ENCODE measurements around the gene CDH23. TPM values are rescaled to one million over a fixed set of nuclear protein-coding genes. Genes with fewer than 3 reads are reported as not detected.

Gene CDH23
- total and polyA plus RNA-seq, 7 donors = 1.00 to 3.8 (median 1.9) TPM

GRCh38 chr10:71816421-71816851 is 419.7 kb downstream of the CDH23 start:
- Histone ChIP-seq H3K27ac (peak overlapping the region; percentile 2), H3K4me1 (peaks cover 31% of the 10 kb centered on the region)
- intact Hi-C loops (cut with DNase I) = no loop called here

GRCh38 chr10:71816936-71817618 is 420.4 kb downstream of the CDH23 start:
- Histone ChIP-seq H3K4me3 (no peak overlapping the region), H3K4me1 (peaks cover 31% of the 10 kb centered on the region), H3K36me3 (ENCODE audit: insufficient read depth in 1 of 2, low read depth in 1 of 2) (peaks cover 14 to 75% of the 10 kb centered on the region in 2 donors), H3K9me3 (no peaks in the 10 kb centered on the region), H3K27me3 (ENCODE audit: insufficient read depth in 3 of 3, low read length in 2 of 3) (no peaks in the 10 kb centered on the region), H3K27ac (peak overlapping the region; percentile 58)
- DNase-seq (no peak), ATAC-seq (no peak)
- intact Hi-C loops (cut with DNase I) = no loop called here
- 50 to 73% (median 52%) methylated on average over 8 of the region's 8 CpGs for whole genome bisulfite sequencing, 3 donors
- no peak for TF ChIP-seq CTCF (IDR thresholded peaks at IDR 0.05)

More at GRCh38 chr10:71816421-71816851, 419.7 kb downstream of the CDH23 start:
- H3K36me3 ChIP-seq (ENCODE audit: insufficient read depth in 1 of 2, low read depth in 1 of 2) = peaks cover 8 to 69% of the 10 kb centered on the region in 2 donors
- H3K4me3 ChIP-seq = no peak overlapping the region
- WGBS, 3 donors = 64 to 65% (median 64%) methylated on average over 12 of the region's 12 CpGs
- no peaks in the 10 kb centered on the region for H3K9me3 ChIP-seq
- no peak for DNase-seq
- ATAC-seq = no peak
- no peak for TF ChIP-seq CTCF (IDR thresholded peaks at IDR 0.05)
- no peaks in the 10 kb centered on the region for H3K27me3 ChIP-seq (ENCODE audit: insufficient read depth in 3 of 3, low read length in 2 of 3)

- peaks cover 15 to 85% of the 10 kb centered on the region in 2 donors for H3K36me3 ChIP-seq (ENCODE audit: insufficient read depth in 1 of 2, low read depth in 1 of 2)
- H3K4me3 ChIP-seq = no peak overlapping the region
- TF ChIP-seq CTCF (IDR thresholded peaks at IDR 0.05) = no peak
- WGBS, 3 donors = 15 to 35% (median 19%) methylated on average over 9 of the region's 9 CpGs
- DNase-seq = peak; percentile 71 to 85
- peak; percentile 6 to 59 (median 45) for ATAC-seq
- H3K9me3 ChIP-seq = no peaks in the 10 kb centered on the region
- H3K27ac ChIP-seq = peak overlapping the region; percentile 58
- peaks cover 31% of the 10 kb centered on the region for H3K4me1 ChIP-seq
- intact Hi-C loops (cut with DNase I) = no loop called here
- H3K27me3 ChIP-seq (ENCODE audit: insufficient read depth in 3 of 3, low read length in 2 of 3) = no peaks in the 10 kb centered on the region
These were observed 421.3 kb downstream of the CDH23 start for GRCh38 chr10:71817831-71818655.

- no peak overlapping the region for H3K4me3 ChIP-seq
- no peak for ATAC-seq
- peak overlapping the region; percentile 58 for H3K27ac ChIP-seq
- H3K27me3 ChIP-seq (ENCODE audit: insufficient read depth in 3 of 3, low read length in 2 of 3) = no peaks in the 10 kb centered on the region
- DNase-seq = no peak
- H3K4me1 ChIP-seq = peaks cover 31% of the 10 kb centered on the region
- H3K36me3 ChIP-seq (ENCODE audit: insufficient read depth in 1 of 2, low read depth in 1 of 2) = peaks cover 15 to 92% of the 10 kb centered on the region in 2 donors
- no peaks in the 10 kb centered on the region for H3K9me3 ChIP-seq
- 83 to 87% (median 86%) methylated on average over 14 of the region's 14 CpGs for whole genome bisulfite sequencing, 3 donors
- intact Hi-C loops (cut with DNase I) = no loop called here
- no peak for TF ChIP-seq CTCF (IDR thresholded peaks at IDR 0.05)
These were observed 422.0 kb downstream of the CDH23 start for GRCh38 chr10:71818674-71819260.

Measured in psoas muscle (tissue), 8 donors.